Measurements from ENCODE around the gene KLHL13. TPM values are rescaled to one million over a fixed set of nuclear protein-coding genes. Genes with fewer than 3 reads are reported as not detected.

The KLHL13 gene
- 1.1 and 1.5 TPM in 2 replicates for total RNA-seq

GRCh38 chrX:118116713-118117550, at the start of gene KLHL13:
Gene KLHL13 (minus strand): TSS chrX:118116810. CDS start chrX:118028473, 88,337 bp downstream.

Other genes with a start within 250 kb of the KLHL13 start
- 8.2 and 10.3 TPM in 2 replicates for gene WDR44, start 229.3 kb upstream of the KLHL13 start, total RNA-seq